Glutamatergic neuron (in vitro differentiated cells): ENCODE data around the gene H2BK1. TPM values are rescaled to one million over a fixed set of nuclear protein-coding genes. Genes with fewer than 3 reads are reported as not detected.

Source experiments
- DNase-seq: peaks from one replicate; pipeline ENCODE4 v3.0.0; 2022
- H3K27ac Mint-ChIP-seq: one replicate; pipeline ENCODE4 v1.8.0; 2020; ENCODE audit warnings: mild to moderate bottlenecking, mixed read lengths, inconsistent platforms; ENCODE audit not compliant: unreplicated experiment
- H3K27me3 Mint-ChIP-seq: one replicate; pipeline ENCODE4 v1.8.0; 2020; ENCODE audit warnings: mild to moderate bottlenecking, moderate library complexity, mixed read lengths, inconsistent platforms; ENCODE audit not compliant: unreplicated experiment
- H3K36me3 Mint-ChIP-seq: one replicate; pipeline ENCODE4 v1.8.0; 2020; ENCODE audit warnings: mild to moderate bottlenecking, mixed read lengths, inconsistent platforms; ENCODE audit not compliant: unreplicated experiment
- H3K4me1 Mint-ChIP-seq: one replicate; pipeline ENCODE4 v1.8.0; 2020; ENCODE audit warnings: mild to moderate bottlenecking, low read depth, mixed read lengths, inconsistent platforms; ENCODE audit not compliant: unreplicated experiment
- H3K4me3 Mint-ChIP-seq: one replicate; pipeline ENCODE4 v1.8.0; 2020; ENCODE audit warnings: mild to moderate bottlenecking, mixed read lengths, inconsistent platforms; ENCODE audit not compliant: unreplicated experiment
- H3K9me3 Mint-ChIP-seq: one replicate; pipeline ENCODE4 v1.8.0; 2020; ENCODE audit warnings: mild to moderate bottlenecking, moderate library complexity, mixed read lengths, inconsistent platforms; ENCODE audit not compliant: unreplicated experiment
- total RNA-seq: library from RNA; stranded (reverse); fragmentation: NEBNext Ultra II Directional; extraction: Animal tissue kit (Norgen Biotek cat#: 25700); gene quantifications from one replicate; pipeline ENCODE4 v1.2.1, GENCODE V29; 2021; ENCODE audit not compliant: unreplicated experiment
- TF ChIP-seq, protein P1 (sequence below): fragments of 200-600 bp; sonication (generic); IDR thresholded peaks from one replicate; pipeline ENCODE4 v1.5.0; 2021; ENCODE audit not compliant: partially characterized antibody, unreplicated experiment

H2BK1 gene
- total RNA-seq, 1 donor from 2014 or later, result not detected

DNA sequence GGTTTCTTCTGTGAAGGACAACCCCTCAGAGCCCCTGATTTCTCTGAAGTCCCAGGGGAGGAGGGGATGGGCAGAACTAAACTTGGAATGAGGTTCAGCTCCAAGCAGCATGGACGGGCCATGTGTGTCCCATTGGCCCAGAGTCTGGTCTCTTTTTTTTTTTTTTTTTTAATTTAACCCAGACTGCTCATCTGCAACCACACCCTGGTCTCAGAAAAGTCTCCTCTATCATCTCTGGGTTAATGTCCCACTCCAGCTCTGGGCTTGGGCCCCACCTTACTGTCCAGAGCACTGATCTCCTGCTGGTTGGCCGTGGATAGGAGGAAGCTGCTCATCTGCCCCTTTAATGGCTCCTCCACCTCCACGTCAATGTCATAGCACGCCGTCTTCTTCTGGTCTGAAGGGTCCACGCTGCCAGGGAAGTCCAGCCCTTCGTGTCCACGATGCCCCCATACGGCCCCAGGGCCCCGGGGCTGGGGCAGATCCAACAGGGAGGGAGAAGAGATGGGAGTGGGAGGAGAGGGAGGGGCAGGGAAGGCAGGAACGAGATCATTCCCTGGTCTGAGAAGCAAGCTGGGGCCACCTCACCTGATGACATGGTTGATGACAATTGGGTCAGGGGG is 29.7 kb upstream of the H2BK1 start:
- H3K27me3 Mint-ChIP-seq, result peaks cover 4% of the 10 kb centered on the region
- peaks cover 14% of the 10 kb centered on the region for H3K4me1 Mint-ChIP-seq
- no peaks in the 10 kb centered on the region for H3K36me3 Mint-ChIP-seq
- peaks cover 4% of the 10 kb centered on the region for H3K9me3 Mint-ChIP-seq
- H3K4me3 Mint-ChIP-seq, result no peak overlapping the region
- no peak for DNase-seq
- TF ChIP-seq, protein P1, sequence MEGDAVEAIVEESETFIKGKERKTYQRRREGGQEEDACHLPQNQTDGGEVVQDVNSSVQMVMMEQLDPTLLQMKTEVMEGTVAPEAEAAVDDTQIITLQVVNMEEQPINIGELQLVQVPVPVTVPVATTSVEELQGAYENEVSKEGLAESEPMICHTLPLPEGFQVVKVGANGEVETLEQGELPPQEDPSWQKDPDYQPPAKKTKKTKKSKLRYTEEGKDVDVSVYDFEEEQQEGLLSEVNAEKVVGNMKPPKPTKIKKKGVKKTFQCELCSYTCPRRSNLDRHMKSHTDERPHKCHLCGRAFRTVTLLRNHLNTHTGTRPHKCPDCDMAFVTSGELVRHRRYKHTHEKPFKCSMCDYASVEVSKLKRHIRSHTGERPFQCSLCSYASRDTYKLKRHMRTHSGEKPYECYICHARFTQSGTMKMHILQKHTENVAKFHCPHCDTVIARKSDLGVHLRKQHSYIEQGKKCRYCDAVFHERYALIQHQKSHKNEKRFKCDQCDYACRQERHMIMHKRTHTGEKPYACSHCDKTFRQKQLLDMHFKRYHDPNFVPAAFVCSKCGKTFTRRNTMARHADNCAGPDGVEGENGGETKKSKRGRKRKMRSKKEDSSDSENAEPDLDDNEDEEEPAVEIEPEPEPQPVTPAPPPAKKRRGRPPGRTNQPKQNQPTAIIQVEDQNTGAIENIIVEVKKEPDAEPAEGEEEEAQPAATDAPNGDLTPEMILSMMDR, result no peak
- H3K27ac Mint-ChIP-seq, result no peak overlapping the region

- no peak overlapping the region for H3K27ac Mint-ChIP-seq
- no peak for DNase-seq
- H3K9me3 Mint-ChIP-seq, result peaks cover 4% of the 10 kb centered on the region
- H3K36me3 Mint-ChIP-seq, result no peaks in the 10 kb centered on the region
- no peak overlapping the region for H3K4me3 Mint-ChIP-seq
- H3K27me3 Mint-ChIP-seq, result no peaks in the 10 kb centered on the region
- H3K4me1 Mint-ChIP-seq, result peaks cover 11% of the 10 kb centered on the region
- TF ChIP-seq, protein P1, result no peak
These were observed 28.9 kb upstream of the H2BK1 start for GRCh38 chr7:151238924-151239836.

- DNase-seq, result no peak
- no peaks in the 10 kb centered on the region for H3K27me3 Mint-ChIP-seq
- no peak overlapping the region for H3K27ac Mint-ChIP-seq
- H3K4me3 Mint-ChIP-seq, result no peak overlapping the region
- H3K4me1 Mint-ChIP-seq, result peaks cover 8% of the 10 kb centered on the region
- TF ChIP-seq, protein P1, result no peak
- H3K36me3 Mint-ChIP-seq, result no peaks in the 10 kb centered on the region
- H3K9me3 Mint-ChIP-seq, result peaks cover 7% of the 10 kb centered on the region
These were observed 28.0 kb upstream of the H2BK1 start for GRCh38 chr7:151238190-151238810.

DNA sequence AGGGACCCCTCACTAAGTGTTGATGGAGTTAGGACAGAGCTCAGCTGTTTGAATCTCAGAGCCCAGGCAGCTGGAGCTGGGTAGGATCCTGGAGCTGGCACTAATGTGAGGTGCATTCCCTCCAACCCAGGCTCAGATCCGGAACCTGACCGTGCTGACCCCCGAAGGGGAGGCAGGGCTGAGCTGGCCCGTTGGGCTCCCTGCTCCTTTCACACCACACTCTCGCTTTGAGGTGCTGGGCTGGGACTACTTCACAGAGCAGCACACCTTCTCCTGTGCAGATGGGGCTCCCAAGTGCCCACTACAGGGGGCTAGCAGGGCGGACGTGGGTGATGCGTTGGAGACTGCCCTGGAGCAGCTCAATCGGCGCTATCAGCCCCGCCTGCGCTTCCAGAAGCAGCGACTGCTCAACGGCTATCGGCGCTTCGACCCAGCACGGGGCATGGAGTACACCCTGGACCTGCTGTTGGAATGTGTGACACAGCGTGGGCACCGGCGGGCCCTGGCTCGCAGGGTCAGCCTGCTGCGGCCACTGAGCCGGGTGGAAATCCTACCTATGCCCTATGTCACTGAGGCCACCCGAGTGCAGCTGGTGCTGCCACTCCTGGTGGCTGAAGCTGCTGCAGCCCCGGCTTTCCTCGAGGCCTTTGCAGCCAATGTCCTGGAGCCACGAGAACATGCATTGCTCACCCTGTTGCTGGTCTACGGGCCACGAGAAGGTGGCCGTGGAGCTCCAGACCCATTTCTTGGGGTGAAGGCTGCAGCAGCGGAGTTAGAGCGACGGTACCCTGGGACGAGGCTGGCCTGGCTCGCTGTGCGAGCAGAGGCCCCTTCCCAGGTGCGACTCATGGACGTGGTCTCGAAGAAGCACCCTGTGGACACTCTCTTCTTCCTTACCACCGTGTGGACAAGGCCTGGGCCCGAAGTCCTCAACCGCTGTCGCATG is 27.2 kb upstream of the H2BK1 start:
- Mint-ChIP-seq H3K36me3 (no peaks in the 10 kb centered on the region), H3K4me1 (peaks cover 3% of the 10 kb centered on the region), H3K4me3 (no peak overlapping the region), H3K9me3 (peaks cover 7% of the 10 kb centered on the region), H3K27me3 (peaks cover 3% of the 10 kb centered on the region), H3K27ac (no peak overlapping the region)
- TF ChIP-seq, protein P1, result no peak
- no peak for DNase-seq
